Gastrocnemius medialis (tissue), 4 donors: ENCODE data around the gene FUOM.

Source experiments
- CTCF ChIP-seq, 5 experiments: fragments of 450-650 bp in 3 of 5; fragments of 200-600 bp in 2 of 5; sonication (generic) in 2 of 5; IDR thresholded peaks in 4 of 5; conservative IDR thresholded peaks in 1 of 5; 1 replicate in 4 of 5; 2 replicates in 1 of 5; pipeline ENCODE4 v1.5.1; 2016 to 2019; ENCODE audit warnings: antibody characterized with exemption in 5 of 5, mild to moderate bottlenecking in 3 of 5, moderate library complexity in 3 of 5
- POLR2A ChIP-seq, 2 donors: fragments of 450-650 bp; IDR thresholded peaks; one replicate each; pipeline ENCODE4 v1.6.1; 2017; ENCODE audit warnings: antibody characterized with exemption in 2 of 2, mild to moderate bottlenecking in 2 of 2, moderate library complexity in 2 of 2

- TF ChIP-seq CTCF (IDR thresholded peaks at IDR 0.05 in 4 of 5, conservative IDR thresholded peaks at IDR 0.05 in 1 of 5) (no peak), POLR2A (IDR thresholded peaks at IDR 0.05) (no peak)
Measured at GRCh38 chr10:133353988-133354605, 3.7 kb downstream of the FUOM start.
